WTC11 (cell line): ENCODE data around the gene SYNDIG1. TPM values are rescaled to one million over a fixed set of nuclear protein-coding genes. Genes with fewer than 3 reads are reported as not detected.

Source experiments
- ATAC-seq: fragments of 200-7000 bp; cut with Tn5 transposase; 2 replicates; pipeline ENCODE4 v1.10.0; 2021; ENCODE audit warnings: mild to moderate bottlenecking, moderate library complexity
- CTCF ChIA-PET: fragments of 300-600 bp; sonication (Branson Sonifier 250); formaldehyde crosslinking; loops from one replicate; lab custom pipeline; 2021; ENCODE audit warnings: antibody characterized with exemption; lab: Charles Lee
- POLR2A ChIA-PET: fragments of 350-600 bp; sonication (Branson Sonifier 250); formaldehyde crosslinking; loops from one replicate; lab custom pipeline; 2021; ENCODE audit warnings: antibody characterized with exemption; lab: Charles Lee
- DNase-seq: peaks from one replicate; pipeline ENCODE4 v3.0.0; 2021; ENCODE audit warnings: low spot score
- H3K27ac Mint-ChIP-seq: 2 replicates; pipeline ENCODE4 v1.8.0; 2021; ENCODE audit warnings: mixed read lengths
- H3K27me3 Mint-ChIP-seq: 2 replicates; pipeline ENCODE4 v1.8.0; 2021; ENCODE audit warnings: low read depth, mild to moderate bottlenecking, moderate library complexity, mixed read lengths
- H3K36me3 Mint-ChIP-seq: 2 replicates; pipeline ENCODE4 v1.8.0; 2021; ENCODE audit warnings: mixed read lengths
- H3K4me1 Mint-ChIP-seq: 2 replicates; pipeline ENCODE4 v1.8.0; 2022; ENCODE audit warnings: mixed read lengths
- H3K4me3 Mint-ChIP-seq: 2 replicates; pipeline ENCODE4 v1.8.0; 2021; ENCODE audit warnings: mild to moderate bottlenecking, moderate library complexity, mixed read lengths
- H3K9me3 Mint-ChIP-seq: 2 replicates; pipeline ENCODE4 v1.8.0; 2021; ENCODE audit warnings: mixed read lengths
- AR ChIP-seq: fragments of 250-450 bp; sonication (Bioruptor Pico); IDR thresholded peaks from 2 replicates; pipeline ENCODE4 v1.9.0; 2021; ENCODE audit warnings: mild to moderate bottlenecking
- ATF6 ChIP-seq: sonication (generic); formaldehyde crosslinking; IDR thresholded peaks from 2 replicates; pipeline ENCODE4 v1.8.1; 2023; ENCODE audit warnings: mild to moderate bottlenecking, missing genetic modification reagents
- CTCF ChIP-seq: fragments of 200-600 bp; IDR thresholded peaks from 2 replicates; pipeline ENCODE4 v1.8.0; 2022; ENCODE audit warnings: antibody characterized with exemption
- ESRRA ChIP-seq: sonication (generic); formaldehyde crosslinking; IDR thresholded peaks from 2 replicates; pipeline ENCODE4 v1.8.1; 2022; ENCODE audit warnings: mild to moderate bottlenecking, missing genetic modification reagents, borderline replicate concordance
- FOXK1 ChIP-seq: sonication (generic); formaldehyde crosslinking; IDR thresholded peaks from 2 replicates; pipeline ENCODE4 v1.8.0; 2022; ENCODE audit warnings: mild to moderate bottlenecking, moderate library complexity, missing genetic modification reagents
- GTF2I ChIP-seq: fragments of 250-450 bp; sonication (Bioruptor Pico); conservative IDR thresholded peaks from 2 replicates; pipeline ENCODE4 v1.4.0; 2021; ENCODE audit warnings: mild to moderate bottlenecking
- HMGA2 ChIP-seq: fragments of 250-450 bp; sonication (Bioruptor Pico); IDR thresholded peaks from 2 replicates; pipeline ENCODE4 v1.4.0; 2021; ENCODE audit warnings: mild to moderate bottlenecking, moderate library complexity
- MAX ChIP-seq: sonication (generic); formaldehyde crosslinking; IDR thresholded peaks from 2 replicates; pipeline ENCODE4 v1.8.0; 2022; ENCODE audit warnings: mild to moderate bottlenecking, missing genetic modification reagents
- NFYB ChIP-seq: sonication (generic); formaldehyde crosslinking; conservative IDR thresholded peaks from 2 replicates; pipeline ENCODE4 v1.8.0; 2022; ENCODE audit warnings: low read depth, missing genetic modification reagents
- NR2C2 ChIP-seq: sonication (generic); formaldehyde crosslinking; IDR thresholded peaks from 2 replicates; pipeline ENCODE4 v1.8.0; 2022; ENCODE audit warnings: mild to moderate bottlenecking, missing genetic modification reagents
- PRRX2 ChIP-seq: fragments of 250-450 bp; sonication (Bioruptor Pico); IDR thresholded peaks from 2 replicates; pipeline ENCODE4 v1.8.0; 2021; ENCODE audit warnings: mild to moderate bottlenecking
- TEAD4 ChIP-seq: sonication (generic); formaldehyde crosslinking; IDR thresholded peaks from 2 replicates; pipeline ENCODE4 v1.8.0; 2022; ENCODE audit warnings: mild to moderate bottlenecking, missing genetic modification reagents
- ZBTB43 ChIP-seq: sonication (generic); formaldehyde crosslinking; IDR thresholded peaks from 2 replicates; pipeline ENCODE4 v1.8.1; 2023; ENCODE audit warnings: mild to moderate bottlenecking, missing genetic modification reagents
- ZNF138 ChIP-seq: sonication (generic); formaldehyde crosslinking; conservative IDR thresholded peaks from 2 replicates; pipeline ENCODE4 v1.8.1; 2022; ENCODE audit warnings: mild to moderate bottlenecking, moderate library complexity, missing genetic modification reagents
- ZNF232 ChIP-seq: sonication (generic); formaldehyde crosslinking; IDR thresholded peaks from 2 replicates; pipeline ENCODE4 v1.8.0; 2022; ENCODE audit warnings: mild to moderate bottlenecking, missing genetic modification reagents
- ZNF281 ChIP-seq: sonication (generic); formaldehyde crosslinking; IDR thresholded peaks from 2 replicates; pipeline ENCODE4 v1.8.0; 2023; ENCODE audit warnings: mild to moderate bottlenecking, missing genetic modification reagents
- ZNF396 ChIP-seq: fragments of 250-450 bp; sonication (Bioruptor Pico); IDR thresholded peaks from 2 replicates; pipeline ENCODE4 v1.8.0; 2021; ENCODE audit warnings: mild to moderate bottlenecking, moderate library complexity, borderline replicate concordance
- ZNF416 ChIP-seq: fragments of 250-450 bp; sonication (Bioruptor Pico); IDR thresholded peaks from 2 replicates; pipeline ENCODE4 v1.9.0; 2021; ENCODE audit warnings: mild to moderate bottlenecking, inconsistent platforms
- ZNF423 ChIP-seq: fragments of 250-450 bp; sonication (Bioruptor Pico); IDR thresholded peaks from 2 replicates; pipeline ENCODE4 v2.1.2; 2022; ENCODE audit warnings: mild to moderate bottlenecking, moderate library complexity
- total RNA-seq: library from RNA; stranded (reverse); gene quantifications from 3 replicates; pipeline ENCODE4 v1.2.3, GENCODE V29; 2021

The SYNDIG1 gene
- total RNA-seq, 1 experiment from 2014 or later = 6.4 TPM

GRCh38 chr20:24573557-24573956 is 104.1 kb downstream of the SYNDIG1 start:
- ChIA-PET CTCF (no interaction called here), POLR2A (no interaction called here)
- no peak for ATAC-seq
- no peaks in the 10 kb centered on the region for H3K9me3 Mint-ChIP-seq
- H3K27me3 Mint-ChIP-seq = no peaks in the 10 kb centered on the region
- TF ChIP-seq ATF6 (CRISPR knock-in tag) (no peak), NFYB (CRISPR knock-in tag) (no peak), ZNF138 (CRISPR knock-in tag) (no peak), ESRRA (CRISPR knock-in tag) (no peak), ZBTB43 (CRISPR knock-in tag) (no peak), GTF2I (CRISPR knock-in tag) (no peak), ZNF416 (CRISPR knock-in tag) (no peak), CTCF (no peak), ZNF232 (CRISPR knock-in tag) (no peak), ZNF423 (CRISPR knock-in tag) (no peak), ZNF281 (CRISPR knock-in tag) (no peak), ZNF396 (CRISPR knock-in tag) (no peak), AR (CRISPR knock-in tag) (no peak), NR2C2 (CRISPR knock-in tag) (no peak), PRRX2 (CRISPR knock-in tag) (no peak), TEAD4 (CRISPR knock-in tag) (no peak), MAX (CRISPR knock-in tag) (no peak), HMGA2 (CRISPR knock-in tag) (no peak), FOXK1 (CRISPR knock-in tag) (no peak)
- TF ChIP-seq, all 79 proteins: peak for 0
- Mint-ChIP-seq H3K36me3 (no peaks in the 10 kb centered on the region), H3K27ac (no peak overlapping the region), H3K4me1 (no peaks in the 10 kb centered on the region), H3K4me3 (no peak overlapping the region)
- DNase-seq = no peak
